ENCODE data around the gene TSSK6.

TSSK6 gene

GRCh38 chr19:19549804-19550464 is 34.6 kb upstream of the TSSK6 start:
- ATAC-seq = no peak
- no peaks in the 10 kb centered on the region for H3K36me3 Mint-ChIP-seq
- H3K27ac Mint-ChIP-seq = no peak overlapping the region
- H3K9me3 Mint-ChIP-seq = no peaks in the 10 kb centered on the region
- H3K4me1 Mint-ChIP-seq = peaks cover 9% of the 10 kb centered on the region
- DNase-seq (ENCODE audit: low spot score in 2 of 2) = no peak
- no peak overlapping the region for H3K4me3 Mint-ChIP-seq

DNA sequence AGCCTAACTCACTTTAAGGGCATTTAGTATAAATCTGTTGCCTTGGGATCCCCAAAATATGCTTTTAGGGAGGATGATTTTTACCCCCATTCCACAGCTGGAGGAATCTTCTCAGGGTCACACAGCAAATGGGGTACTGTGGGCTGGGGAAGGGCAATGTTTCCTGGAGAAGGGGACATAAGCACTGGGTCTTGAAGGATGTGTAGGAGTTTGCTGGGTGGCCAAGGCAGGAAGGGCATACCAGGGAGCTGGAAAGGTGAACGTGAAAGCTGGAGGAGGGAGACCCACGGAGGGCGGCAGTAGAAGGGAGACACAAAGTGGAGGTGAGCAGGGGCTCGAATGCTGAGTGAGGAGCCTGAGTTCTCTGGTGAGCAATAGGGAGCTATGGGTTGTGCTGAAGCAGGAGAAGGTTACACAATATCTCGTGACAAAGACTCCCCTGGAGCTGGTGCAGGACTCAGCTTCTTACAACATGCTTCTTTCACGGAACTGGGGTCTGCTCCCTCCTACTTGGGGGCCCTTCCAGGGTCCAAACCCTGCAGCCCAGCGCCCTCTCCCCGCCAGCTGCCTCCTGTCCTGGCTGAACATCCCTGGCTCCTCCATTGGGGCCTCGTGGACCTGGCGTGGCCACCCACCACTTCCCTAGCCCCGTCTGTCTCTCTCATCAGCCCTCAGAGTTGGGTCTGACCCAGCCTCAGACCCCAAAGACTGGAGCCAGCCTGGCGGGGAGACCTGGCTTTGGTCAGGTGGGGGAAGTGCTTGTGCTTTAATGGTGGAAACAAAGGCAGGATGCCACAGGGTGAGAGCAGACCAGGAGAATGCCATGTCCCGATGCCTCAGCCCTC is 33.8 kb upstream of the TSSK6 start:
- H3K27ac Mint-ChIP-seq = peak overlapping the region; percentile 36
- H3K4me3 Mint-ChIP-seq = no peak overlapping the region
- H3K4me1 Mint-ChIP-seq = peaks cover 3% of the 10 kb centered on the region
- ATAC-seq (no peak), DNase-seq (ENCODE audit: low spot score in 2 of 2) (no peak)
- H3K9me3 Mint-ChIP-seq = no peaks in the 10 kb centered on the region
- no peaks in the 10 kb centered on the region for H3K36me3 Mint-ChIP-seq

DNA sequence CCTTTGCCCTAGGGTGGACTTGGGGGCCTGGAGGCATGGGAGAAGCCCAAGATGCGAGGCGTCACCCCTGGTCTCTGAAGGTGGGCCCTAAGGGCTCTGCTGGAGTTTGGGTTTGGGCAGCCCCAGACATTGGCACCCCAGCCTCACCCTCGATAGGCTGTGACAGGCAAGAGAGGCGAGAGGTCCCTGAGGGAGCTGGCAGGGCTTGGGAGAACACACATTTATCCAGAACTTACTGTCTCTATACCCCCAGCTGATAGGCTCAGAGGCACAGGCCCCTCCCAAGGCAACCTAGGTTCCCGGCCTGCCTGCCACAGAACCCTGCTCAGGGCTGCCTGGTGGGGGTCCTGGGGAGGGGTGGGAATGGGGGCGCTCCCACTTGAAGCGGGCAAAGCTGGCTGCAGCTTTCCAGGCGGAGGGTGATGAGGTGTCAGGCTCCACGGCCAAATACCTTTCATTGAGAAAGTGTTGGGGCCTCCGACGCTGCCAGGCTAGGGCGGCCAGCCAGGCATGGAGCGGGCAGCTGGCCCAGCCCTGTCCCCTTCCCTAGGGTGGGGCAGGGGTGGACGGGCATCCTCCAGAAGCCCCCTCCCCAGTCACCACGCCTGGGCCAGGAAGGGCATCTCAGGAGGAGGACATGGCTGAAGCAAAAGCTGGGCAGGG is 32.5 kb upstream of the TSSK6 start:
- ATAC-seq = no peak
- Mint-ChIP-seq H3K27ac (no peak overlapping the region), H3K36me3 (no peaks in the 10 kb centered on the region), H3K4me3 (no peak overlapping the region), H3K9me3 (no peaks in the 10 kb centered on the region), H3K4me1 (no peaks in the 10 kb centered on the region)
- no peak for DNase-seq (ENCODE audit: low spot score in 2 of 2)

- H3K27ac Mint-ChIP-seq = no peak overlapping the region
Measured at GRCh38 chr19:19546751-19547162, 31.4 kb upstream of the TSSK6 start.

GRCh38 chr19:19545707-19546106 is 30.4 kb upstream of the TSSK6 start:
- Mint-ChIP-seq H3K36me3 (peaks cover 7% of the 10 kb centered on the region), H3K4me1 (peaks cover 17% of the 10 kb centered on the region), H3K4me3 (no peak overlapping the region), H3K9me3 (no peaks in the 10 kb centered on the region), H3K27ac (no peak overlapping the region)
- ATAC-seq (no peak), DNase-seq (ENCODE audit: low spot score in 2 of 2) (no peak)

More at GRCh38 chr19:19546751-19547162, 31.4 kb upstream of the TSSK6 start:
- Mint-ChIP-seq H3K4me3 (no peak overlapping the region), H3K9me3 (no peaks in the 10 kb centered on the region), H3K4me1 (peaks cover 8% of the 10 kb centered on the region), H3K36me3 (peaks cover 6% of the 10 kb centered on the region)
- no peak for DNase-seq (ENCODE audit: low spot score in 2 of 2)
- ATAC-seq = no peak

DNA sequence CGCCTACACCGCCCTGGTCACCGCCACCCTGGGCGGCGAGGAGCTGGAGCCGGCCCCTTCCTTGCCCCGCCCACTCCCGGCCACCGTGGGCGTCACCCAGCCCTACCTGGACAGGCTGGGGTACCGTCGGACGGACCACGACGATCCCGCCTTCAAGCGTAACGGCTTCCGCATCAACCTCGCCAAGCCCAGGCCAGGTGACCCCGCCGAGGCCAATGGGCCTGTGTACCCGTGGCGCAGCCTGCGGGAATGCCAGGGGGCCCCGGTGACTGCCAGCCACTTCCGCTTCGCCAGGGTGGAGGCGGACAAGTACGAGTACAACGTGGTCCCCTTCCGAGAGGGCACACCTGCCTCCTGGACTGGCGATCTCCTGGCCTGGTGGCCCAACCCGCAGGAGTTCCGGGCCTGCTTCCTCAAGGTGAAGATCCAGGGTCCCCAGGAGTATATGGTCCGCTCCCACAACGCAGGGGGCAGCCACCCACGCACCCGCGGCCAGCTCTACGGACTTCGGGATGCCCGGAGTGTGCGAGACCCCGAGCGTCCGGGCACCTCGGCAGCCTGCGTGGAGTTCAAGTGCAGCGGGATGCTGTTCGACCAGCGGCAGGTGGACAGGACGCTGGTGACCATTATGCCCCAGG is 29.7 kb upstream of the TSSK6 start:
- Mint-ChIP-seq H3K36me3 (peaks cover 7% of the 10 kb centered on the region), H3K27ac (no peak overlapping the region), H3K4me3 (no peak overlapping the region), H3K4me1 (peaks cover 21% of the 10 kb centered on the region), H3K9me3 (no peaks in the 10 kb centered on the region)
- no peak for DNase-seq (ENCODE audit: low spot score in 2 of 2)
- ATAC-seq = no peak

DNA sequence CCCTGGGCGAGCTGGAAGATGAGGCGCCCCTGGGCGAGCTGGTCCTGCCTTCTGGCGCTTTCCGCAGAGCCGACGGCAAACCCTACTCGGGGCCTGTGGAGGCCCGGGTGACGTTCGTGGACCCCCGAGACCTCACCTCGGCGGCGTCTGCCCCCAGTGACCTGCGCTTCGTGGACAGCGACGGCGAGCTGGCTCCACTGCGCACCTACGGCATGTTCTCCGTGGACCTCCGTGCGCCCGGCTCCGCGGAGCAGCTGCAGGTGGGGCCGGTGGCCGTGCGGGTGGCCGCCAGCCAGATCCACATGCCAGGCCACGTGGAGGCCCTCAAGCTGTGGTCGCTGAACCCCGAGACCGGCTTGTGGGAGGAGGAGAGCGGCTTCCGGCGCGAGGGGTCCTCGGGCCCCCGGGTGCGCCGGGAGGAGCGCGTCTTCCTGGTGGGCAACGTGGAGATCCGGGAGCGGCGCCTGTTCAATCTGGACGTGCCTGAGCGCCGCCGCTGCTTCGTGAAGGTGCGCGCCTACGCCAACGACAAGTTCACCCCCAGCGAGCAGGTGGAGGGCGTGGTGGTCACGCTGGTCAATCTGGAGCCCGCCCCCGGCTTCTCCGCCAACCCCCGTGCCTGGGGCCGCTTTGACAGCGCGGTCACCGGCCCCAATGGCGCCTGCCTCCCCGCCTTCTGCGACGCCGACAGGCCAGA is 29.1 kb upstream of the TSSK6 start:
- no peak overlapping the region for H3K4me3 Mint-ChIP-seq
- no peak for ATAC-seq
- no peak overlapping the region for H3K27ac Mint-ChIP-seq
- peaks cover 21% of the 10 kb centered on the region for H3K4me1 Mint-ChIP-seq
- DNase-seq (ENCODE audit: low spot score in 2 of 2) = no peak
- H3K9me3 Mint-ChIP-seq = no peaks in the 10 kb centered on the region
- H3K36me3 Mint-ChIP-seq = peaks cover 7% of the 10 kb centered on the region

GRCh38 chr19:19543640-19544039 is 28.3 kb upstream of the TSSK6 start:
- Mint-ChIP-seq H3K9me3 (no peaks in the 10 kb centered on the region), H3K4me1 (peaks cover 26% of the 10 kb centered on the region), H3K36me3 (peaks cover 7% of the 10 kb centered on the region), H3K27ac (no peak overlapping the region), H3K4me3 (no peak overlapping the region)
- DNase-seq (ENCODE audit: low spot score in 2 of 2) = no peak
- ATAC-seq = no peak

- peaks cover 29% of the 10 kb centered on the region for H3K4me1 Mint-ChIP-seq
Measured at GRCh38 chr19:19543101-19543500, 27.8 kb upstream of the TSSK6 start.

GRCh38 chr19:19542507-19542906 is 27.2 kb upstream of the TSSK6 start:
- H3K27ac Mint-ChIP-seq = no peak overlapping the region
- H3K4me3 Mint-ChIP-seq = no peak overlapping the region
- H3K4me1 Mint-ChIP-seq = peaks cover 33% of the 10 kb centered on the region
- no peaks in the 10 kb centered on the region for H3K9me3 Mint-ChIP-seq
- DNase-seq (ENCODE audit: low spot score in 2 of 2) = no peak
- H3K36me3 Mint-ChIP-seq = peaks cover 7% of the 10 kb centered on the region
- ATAC-seq = no peak

More at GRCh38 chr19:19543101-19543500, 27.8 kb upstream of the TSSK6 start:
- no peaks in the 10 kb centered on the region for H3K9me3 Mint-ChIP-seq
- no peak overlapping the region for H3K4me3 Mint-ChIP-seq
- H3K36me3 Mint-ChIP-seq = peaks cover 7% of the 10 kb centered on the region
- ATAC-seq (no peak), DNase-seq (ENCODE audit: low spot score in 2 of 2) (no peak)
- H3K27ac Mint-ChIP-seq = no peak overlapping the region

DNA sequence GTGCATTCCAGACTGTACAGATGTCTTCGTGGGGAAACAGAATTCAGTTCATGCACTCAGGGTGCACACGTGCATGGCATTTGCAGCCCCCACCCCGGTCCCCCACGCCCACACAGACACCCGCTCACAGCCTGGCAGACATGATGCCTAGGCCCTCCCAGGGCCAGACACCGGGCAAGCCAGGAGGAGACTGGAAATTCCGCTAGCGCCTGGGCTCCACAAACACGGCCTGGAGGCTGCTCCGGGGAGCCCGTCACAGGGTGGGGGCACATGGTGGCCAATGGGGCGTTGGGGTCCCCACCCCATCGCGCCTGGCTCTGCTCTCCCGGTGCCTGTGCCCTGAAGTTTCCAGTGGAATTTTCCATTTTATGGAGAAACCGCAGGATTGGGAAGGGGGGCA is 26.3 kb upstream of the TSSK6 start:
- Mint-ChIP-seq H3K4me1 (peaks cover 40% of the 10 kb centered on the region), H3K4me3 (peak overlapping the region; percentile 71), H3K9me3 (no peaks in the 10 kb centered on the region), H3K27ac (no peak overlapping the region), H3K36me3 (peaks cover 7% of the 10 kb centered on the region)
- ATAC-seq = no peak
- no peak for DNase-seq (ENCODE audit: low spot score in 2 of 2)

- no peaks in the 10 kb centered on the region for H3K9me3 Mint-ChIP-seq
- H3K4me3 Mint-ChIP-seq = peak overlapping the region; percentile 71
- peak; percentile 61 to 82 for DNase-seq (ENCODE audit: low spot score in 2 of 2)
- H3K27ac Mint-ChIP-seq = peak overlapping the region; percentile 48
- ATAC-seq = peak; percentile 85
- H3K36me3 Mint-ChIP-seq = peaks cover 12% of the 10 kb centered on the region
- H3K4me1 Mint-ChIP-seq = peaks cover 41% of the 10 kb centered on the region
Measured at GRCh38 chr19:19540715-19541515, 25.6 kb upstream of the TSSK6 start.

DNA sequence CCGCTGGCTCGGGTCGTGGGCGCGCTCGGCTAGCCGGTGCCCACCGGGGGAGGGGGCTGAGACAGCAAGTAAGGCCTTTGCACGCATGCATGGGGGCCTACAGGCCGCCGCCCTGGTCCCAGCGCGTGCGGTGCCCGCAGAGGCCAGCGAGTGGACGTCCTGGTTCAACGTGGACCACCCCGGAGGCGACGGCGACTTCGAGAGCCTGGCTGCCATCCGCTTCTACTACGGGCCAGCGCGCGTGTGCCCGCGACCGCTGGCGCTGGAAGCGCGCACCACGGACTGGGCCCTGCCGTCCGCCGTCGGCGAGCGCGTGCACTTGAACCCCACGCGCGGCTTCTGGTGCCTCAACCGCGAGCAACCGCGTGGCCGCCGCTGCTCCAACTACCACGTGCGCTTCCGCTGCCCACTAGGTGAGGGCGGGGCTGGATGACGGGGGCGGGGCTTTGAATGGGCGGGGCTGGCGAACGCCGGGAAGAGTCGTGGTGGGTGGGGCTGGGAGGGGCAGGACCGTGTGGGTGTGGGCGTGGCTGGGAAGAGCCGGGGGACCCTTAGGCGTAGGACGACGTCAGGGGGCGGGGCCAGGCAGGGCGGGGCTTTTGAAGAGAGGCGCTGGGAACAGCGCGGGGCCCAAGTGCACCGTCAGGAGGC is 24.8 kb upstream of the TSSK6 start:
- Mint-ChIP-seq H3K4me1 (peaks cover 41% of the 10 kb centered on the region), H3K9me3 (no peaks in the 10 kb centered on the region), H3K27ac (peak overlapping the region; percentile 48), H3K36me3 (peaks cover 14% of the 10 kb centered on the region), H3K4me3 (peak overlapping the region; percentile 71)
- ATAC-seq = peak; percentile 38
- DNase-seq (ENCODE audit: low spot score in 2 of 2) = peak in 1 of 2 donors; percentile 21

GRCh38 chr19:19539698-19540063 is 24.3 kb upstream of the TSSK6 start:
- Mint-ChIP-seq H3K9me3 (no peaks in the 10 kb centered on the region), H3K27ac (no peak overlapping the region)

More at GRCh38 chr19:19539698-19540063, 24.3 kb upstream of the TSSK6 start:
- ATAC-seq (no peak), DNase-seq (ENCODE audit: low spot score in 2 of 2) (no peak)
- peaks cover 14% of the 10 kb centered on the region for H3K36me3 Mint-ChIP-seq
- H3K4me3 Mint-ChIP-seq = peak overlapping the region; percentile 24
- peaks cover 41% of the 10 kb centered on the region for H3K4me1 Mint-ChIP-seq

All from stimulated activated effector memory CD8-positive, alpha-beta T cell treated with anti-CD3 and anti-CD28 coated beads, Interleukin-12 subunit alpha, Interleukin-12 subunit beta, amount 100 ng/mL, for 72 hours (primary cell).